C4-2B (cell line): ENCODE data around the gene TECRL.
A peak's percentile ranks its signal among the peaks of the same experiment; 100 is the strongest.

Experiments used
- H3K27ac ChIP-seq: fragments of 450-650 bp; 2 replicates; pipeline ENCODE4 v1.5.1; 2017
- CTCF ChIP-seq: fragments of 450-650 bp; conservative IDR thresholded peaks from 2 replicates; pipeline ENCODE4 v1.5.1; 2017; ENCODE audit warnings: mild to moderate bottlenecking
- ZFX ChIP-seq: fragments of 450-650 bp; IDR thresholded peaks from 2 replicates; pipeline ENCODE4 v1.6.1; 2017

TECRL gene

GRCh38 chr4:64327237-64327636 is 82.0 kb downstream of the TECRL start:
- no peak for TF ChIP-seq ZFX
- TF ChIP-seq CTCF: no peak
- H3K27ac ChIP-seq: no peak overlapping the region

GRCh38 chr4:64326507-64326906 is 82.7 kb downstream of the TECRL start:
- TF ChIP-seq CTCF (no peak), ZFX (no peak)
- H3K27ac ChIP-seq: no peak overlapping the region

GRCh38 chr4:64306255-64306565 is 103.0 kb downstream of the TECRL start:
- no peak for TF ChIP-seq CTCF
- TF ChIP-seq ZFX: no peak
- H3K27ac ChIP-seq: no peak overlapping the region

- no peak overlapping the region for H3K27ac ChIP-seq
- TF ChIP-seq ZFX (no peak), CTCF (no peak)
Measured at GRCh38 chr4:64305565-64306254, 103.5 kb downstream of the TECRL start.

GRCh38 chr4:64272432-64272831 is 136.8 kb downstream of the TECRL start:
- no peak overlapping the region for H3K27ac ChIP-seq

GRCh38 chr4:64271601-64272081 is 137.6 kb downstream of the TECRL start:
- TF ChIP-seq ZFX: no peak
- TF ChIP-seq CTCF: peak; percentile 40
- no peak overlapping the region for H3K27ac ChIP-seq

More at GRCh38 chr4:64272432-64272831, 136.8 kb downstream of the TECRL start:
- TF ChIP-seq ZFX (no peak), CTCF (no peak)

GRCh38 chr4:64266669-64267068 is 142.6 kb downstream of the TECRL start:
- no peak overlapping the region for H3K27ac ChIP-seq

More at GRCh38 chr4:64266669-64267068, 142.6 kb downstream of the TECRL start:
- TF ChIP-seq CTCF (no peak), ZFX (no peak)
